DOHH2 (cell line): ENCODE measurements around the gene CORO6.

ENCODE experiments used
- EZH2phosphoT487 ChIP-seq: fragments of 200-600 bp; sonication (generic); IDR thresholded peaks from 2 replicates; pipeline ENCODE4 v1.6.1; 2017; ENCODE audit warnings: borderline replicate concordance, mild to moderate bottlenecking, antibody characterized with exemption, low read length, moderate library complexity, mixed read lengths
- TF ChIP-seq, protein P1 (sequence below): fragments of 200-600 bp; sonication (generic); IDR thresholded peaks from one replicate; pipeline ENCODE4 v1.5.1; 2014; ENCODE audit warnings: antibody characterized with exemption, mild to moderate bottlenecking, low read depth, low read length; ENCODE audit not compliant: poor library complexity, severe bottlenecking

GRCh38 chr17:29616300-29617048 lies 6.2 kb downstream of the CORO6 start:
- TF ChIP-seq, protein P1, sequence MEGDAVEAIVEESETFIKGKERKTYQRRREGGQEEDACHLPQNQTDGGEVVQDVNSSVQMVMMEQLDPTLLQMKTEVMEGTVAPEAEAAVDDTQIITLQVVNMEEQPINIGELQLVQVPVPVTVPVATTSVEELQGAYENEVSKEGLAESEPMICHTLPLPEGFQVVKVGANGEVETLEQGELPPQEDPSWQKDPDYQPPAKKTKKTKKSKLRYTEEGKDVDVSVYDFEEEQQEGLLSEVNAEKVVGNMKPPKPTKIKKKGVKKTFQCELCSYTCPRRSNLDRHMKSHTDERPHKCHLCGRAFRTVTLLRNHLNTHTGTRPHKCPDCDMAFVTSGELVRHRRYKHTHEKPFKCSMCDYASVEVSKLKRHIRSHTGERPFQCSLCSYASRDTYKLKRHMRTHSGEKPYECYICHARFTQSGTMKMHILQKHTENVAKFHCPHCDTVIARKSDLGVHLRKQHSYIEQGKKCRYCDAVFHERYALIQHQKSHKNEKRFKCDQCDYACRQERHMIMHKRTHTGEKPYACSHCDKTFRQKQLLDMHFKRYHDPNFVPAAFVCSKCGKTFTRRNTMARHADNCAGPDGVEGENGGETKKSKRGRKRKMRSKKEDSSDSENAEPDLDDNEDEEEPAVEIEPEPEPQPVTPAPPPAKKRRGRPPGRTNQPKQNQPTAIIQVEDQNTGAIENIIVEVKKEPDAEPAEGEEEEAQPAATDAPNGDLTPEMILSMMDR, result no peak
- 0 out of 2 replicates have a peak, but pooled peaks have one; percentile 15 for TF ChIP-seq EZH2phosphoT487
